ENCODE measurements around the gene CASP8.

The CASP8 gene

GRCh38 chr2:201260302-201260800, at the start of gene CASP8:
CASP8 (plus strand) TSS chr2:201260536; CDS start chr2:201266487, 5,951 bp downstream.
- H3K4me3 Mint-ChIP-seq = peak within 1 kb of the TSS; percentile 99
- ATAC-seq = peak; percentile 60
- no peaks in the 10 kb centered on the region for H3K27me3 Mint-ChIP-seq
- H3K27ac Mint-ChIP-seq = peak within 1 kb of the TSS; percentile 99
- H3K9me3 Mint-ChIP-seq = no peaks in the 10 kb centered on the region
- H3K4me1 Mint-ChIP-seq = peaks cover 86% of the 10 kb centered on the region
- peaks cover 6% of the 10 kb centered on the region for H3K36me3 Mint-ChIP-seq (ENCODE audit: low read depth)
- DNase-seq = peak; percentile 53

DNA sequence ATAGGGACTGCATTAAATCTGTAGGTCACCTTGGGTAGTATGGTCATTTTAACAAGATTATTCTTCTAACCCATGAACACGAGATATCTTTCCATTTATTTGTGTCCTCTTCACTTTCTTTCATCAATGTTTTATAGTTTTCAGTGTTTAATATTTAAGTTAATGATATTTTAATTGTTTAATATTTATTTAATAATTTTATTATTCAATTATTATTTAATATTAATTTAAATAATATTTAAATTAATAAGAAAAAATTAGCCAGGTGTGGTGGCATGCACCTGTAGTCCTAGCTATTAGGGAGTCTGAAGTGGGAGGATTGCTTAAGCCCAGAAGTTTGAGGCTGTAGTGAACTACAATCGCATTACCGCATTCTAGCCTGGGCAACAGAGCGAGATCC, 44.4 kb upstream of the CASP8 start:
- ATAC-seq = no peak
- Mint-ChIP-seq H3K36me3 (ENCODE audit: low read depth) (peaks cover 13% of the 10 kb centered on the region), H3K27me3 (no peaks in the 10 kb centered on the region), H3K4me3 (no peak overlapping the region), H3K27ac (no peak overlapping the region), H3K4me1 (peaks cover 35% of the 10 kb centered on the region), H3K9me3 (no peaks in the 10 kb centered on the region)
- no peak for DNase-seq

DNA sequence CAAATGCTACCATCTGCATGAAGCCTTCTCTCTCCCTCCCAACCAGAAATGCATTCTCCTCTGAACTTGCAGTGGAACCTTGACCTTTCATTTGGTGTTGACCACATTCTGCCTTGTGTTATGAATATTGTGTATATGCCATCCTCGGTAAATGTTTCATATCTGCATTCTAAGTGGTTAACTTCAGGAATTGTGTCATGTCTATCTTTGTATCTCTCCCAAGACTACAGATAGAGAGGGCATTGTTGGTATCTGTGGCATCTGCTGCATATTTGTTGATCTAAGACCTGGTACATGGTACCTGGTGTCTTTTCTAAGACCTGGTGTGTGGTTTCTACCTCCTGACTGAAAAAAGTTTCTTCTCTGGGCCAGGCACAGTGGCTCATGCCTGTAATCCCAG, 43.4 kb upstream of the CASP8 start:
- H3K27ac Mint-ChIP-seq = no peak overlapping the region
- DNase-seq (no peak), ATAC-seq (peak; percentile 48)
- H3K36me3 Mint-ChIP-seq (ENCODE audit: low read depth) = peaks cover 11% of the 10 kb centered on the region
- H3K4me3 Mint-ChIP-seq = no peak overlapping the region
- no peaks in the 10 kb centered on the region for H3K9me3 Mint-ChIP-seq
- peaks cover 42% of the 10 kb centered on the region for H3K4me1 Mint-ChIP-seq
- no peaks in the 10 kb centered on the region for H3K27me3 Mint-ChIP-seq

DNA sequence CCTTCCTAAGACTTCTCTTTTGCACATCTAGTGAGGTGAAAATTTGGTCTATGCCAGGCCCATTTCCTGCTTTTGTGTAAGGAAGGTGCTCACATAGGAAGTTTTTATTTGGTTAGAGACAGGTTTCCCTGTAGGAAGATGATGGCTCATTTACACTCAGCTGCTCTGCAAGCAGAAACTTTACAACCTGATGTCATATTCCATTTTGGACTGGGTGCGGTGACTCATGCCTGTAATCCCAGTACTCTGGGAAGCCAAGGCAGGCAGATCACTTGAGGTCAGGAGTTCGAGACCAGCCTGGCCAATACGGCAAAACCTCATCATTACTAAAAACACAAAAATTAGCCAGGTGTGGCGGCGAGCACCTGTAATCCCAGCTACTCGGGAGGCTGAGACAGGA, 41.6 kb upstream of the CASP8 start:
- DNase-seq (no peak), ATAC-seq (no peak)
- H3K27me3 Mint-ChIP-seq = no peaks in the 10 kb centered on the region
- no peaks in the 10 kb centered on the region for H3K9me3 Mint-ChIP-seq
- H3K27ac Mint-ChIP-seq = peak overlapping the region; percentile 16
- H3K4me3 Mint-ChIP-seq = no peak overlapping the region
- peaks cover 54% of the 10 kb centered on the region for H3K4me1 Mint-ChIP-seq
- H3K36me3 Mint-ChIP-seq (ENCODE audit: low read depth) = peaks cover 11% of the 10 kb centered on the region

DNA sequence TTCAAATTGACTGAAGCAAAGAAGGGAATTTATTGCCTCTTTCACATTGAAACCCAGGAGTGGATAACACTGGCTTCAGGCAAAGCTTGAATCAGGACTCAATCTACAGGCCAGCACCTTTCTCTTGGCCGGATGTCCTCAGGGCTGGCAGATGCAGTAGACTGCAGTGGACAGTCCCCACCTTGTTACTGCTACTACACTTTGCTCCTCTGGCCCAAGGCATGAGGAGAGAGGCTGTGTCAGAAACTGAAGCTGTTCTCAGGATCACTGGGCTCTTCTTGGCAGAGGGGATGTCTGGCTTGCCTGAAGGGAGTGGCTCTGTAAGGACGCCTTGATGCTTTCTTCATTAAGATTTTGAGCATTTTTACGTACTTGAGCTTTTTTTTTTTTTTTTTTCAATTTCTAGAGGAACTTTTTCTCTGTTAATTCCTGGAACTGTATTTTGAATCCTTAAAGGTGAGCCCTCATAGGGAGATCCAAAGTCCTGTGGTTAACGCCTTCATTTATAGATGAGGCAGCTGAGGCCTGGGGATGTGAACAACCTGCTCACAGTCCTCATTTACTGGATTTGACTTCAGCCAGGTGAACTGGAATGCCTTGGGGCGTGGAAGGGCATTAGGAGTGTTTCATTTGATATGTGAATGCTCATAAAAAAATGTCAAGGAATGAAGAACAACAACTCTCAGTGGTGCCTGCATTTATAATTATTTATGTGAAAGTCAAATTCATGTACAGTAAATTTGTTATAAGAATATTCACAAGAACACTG, 40.8 kb upstream of the CASP8 start:
- H3K27ac Mint-ChIP-seq = peak overlapping the region; percentile 50
- H3K36me3 Mint-ChIP-seq (ENCODE audit: low read depth) = peaks cover 11% of the 10 kb centered on the region
- peaks cover 55% of the 10 kb centered on the region for H3K4me1 Mint-ChIP-seq
- H3K9me3 Mint-ChIP-seq = no peaks in the 10 kb centered on the region
- no peak overlapping the region for H3K4me3 Mint-ChIP-seq
- no peaks in the 10 kb centered on the region for H3K27me3 Mint-ChIP-seq
- no peak for ATAC-seq
- no peak for DNase-seq

DNA sequence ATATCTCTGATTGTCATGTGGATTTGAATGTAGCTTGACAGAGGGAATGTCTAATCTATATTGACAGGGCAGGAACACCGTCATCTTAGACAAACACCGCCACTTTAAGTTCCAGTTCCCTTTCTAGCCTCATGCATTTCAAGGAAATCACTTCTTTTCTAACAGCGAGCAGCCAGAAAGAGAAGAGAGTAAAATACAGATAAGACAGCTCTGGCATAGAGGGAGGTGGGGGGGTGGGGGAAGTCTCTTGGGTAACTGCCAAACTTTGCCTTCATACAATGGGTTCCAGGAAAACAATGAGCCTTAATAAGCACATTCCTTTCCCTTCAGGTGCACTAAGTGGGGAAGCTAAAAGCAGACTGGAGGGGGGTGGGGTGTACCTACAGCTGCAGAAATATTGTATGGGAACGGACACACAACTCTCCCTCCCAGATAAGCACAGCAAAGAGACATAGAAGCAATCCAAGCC, 40.2 kb upstream of the CASP8 start:
- Mint-ChIP-seq H3K4me3 (no peak overlapping the region), H3K36me3 (ENCODE audit: low read depth) (peaks cover 11% of the 10 kb centered on the region), H3K4me1 (peaks cover 58% of the 10 kb centered on the region), H3K27ac (peak overlapping the region; percentile 59), H3K9me3 (no peaks in the 10 kb centered on the region), H3K27me3 (no peaks in the 10 kb centered on the region)
- no peak for ATAC-seq
- DNase-seq = no peak

DNA sequence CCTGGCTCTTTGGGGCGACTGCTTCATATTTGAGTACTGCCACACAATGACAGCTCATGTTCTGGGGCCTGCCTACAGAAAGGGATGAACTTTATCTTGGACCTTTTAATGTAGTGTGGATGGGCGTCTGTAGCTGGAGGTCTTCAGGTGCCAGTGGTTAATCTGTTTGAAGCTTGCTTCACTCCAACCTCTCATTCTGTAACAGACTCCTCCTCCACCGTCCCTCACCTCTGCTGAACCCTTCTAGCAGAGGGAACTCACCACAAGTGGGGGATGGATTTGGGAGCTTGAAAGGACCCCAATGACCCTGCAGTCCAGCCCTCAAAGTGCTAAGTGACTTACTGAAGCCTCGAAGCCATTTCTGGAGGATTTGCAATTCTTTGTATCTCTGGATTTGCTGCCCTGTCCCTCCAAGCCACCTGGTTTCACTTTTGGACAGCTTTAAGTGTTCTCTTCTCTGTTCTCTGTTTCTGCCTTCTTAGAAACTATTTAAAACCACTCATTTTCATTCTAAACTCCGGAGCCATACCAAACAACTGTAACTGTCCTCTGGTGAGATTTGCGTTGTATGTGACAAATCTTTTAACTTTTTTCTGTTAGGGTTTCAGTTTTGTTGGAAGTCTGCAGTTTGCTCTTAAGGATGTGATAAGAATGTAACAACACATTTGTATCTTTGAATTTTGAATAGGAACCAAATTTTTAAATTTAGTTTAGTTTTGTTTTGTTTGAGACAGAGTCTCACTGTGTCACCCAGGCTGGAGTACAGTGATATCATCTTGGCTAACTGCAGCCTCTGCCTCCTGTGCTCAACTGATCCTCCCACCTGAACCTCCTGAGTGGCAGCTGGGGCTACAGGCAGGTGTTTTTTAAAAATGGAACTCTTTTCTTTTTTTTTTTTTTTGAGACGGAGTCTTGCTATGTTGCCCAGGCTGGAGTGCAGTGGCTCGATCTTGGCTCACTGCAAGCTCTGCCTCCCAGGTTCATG, 37.0 kb upstream of the CASP8 start:
- Mint-ChIP-seq H3K4me3 (no peak overlapping the region), H3K9me3 (no peaks in the 10 kb centered on the region), H3K36me3 (ENCODE audit: low read depth) (peaks cover 4% of the 10 kb centered on the region), H3K27me3 (no peaks in the 10 kb centered on the region), H3K4me1 (peaks cover 53% of the 10 kb centered on the region), H3K27ac (no peak overlapping the region)
- DNase-seq (no peak), ATAC-seq (no peak)

DNA sequence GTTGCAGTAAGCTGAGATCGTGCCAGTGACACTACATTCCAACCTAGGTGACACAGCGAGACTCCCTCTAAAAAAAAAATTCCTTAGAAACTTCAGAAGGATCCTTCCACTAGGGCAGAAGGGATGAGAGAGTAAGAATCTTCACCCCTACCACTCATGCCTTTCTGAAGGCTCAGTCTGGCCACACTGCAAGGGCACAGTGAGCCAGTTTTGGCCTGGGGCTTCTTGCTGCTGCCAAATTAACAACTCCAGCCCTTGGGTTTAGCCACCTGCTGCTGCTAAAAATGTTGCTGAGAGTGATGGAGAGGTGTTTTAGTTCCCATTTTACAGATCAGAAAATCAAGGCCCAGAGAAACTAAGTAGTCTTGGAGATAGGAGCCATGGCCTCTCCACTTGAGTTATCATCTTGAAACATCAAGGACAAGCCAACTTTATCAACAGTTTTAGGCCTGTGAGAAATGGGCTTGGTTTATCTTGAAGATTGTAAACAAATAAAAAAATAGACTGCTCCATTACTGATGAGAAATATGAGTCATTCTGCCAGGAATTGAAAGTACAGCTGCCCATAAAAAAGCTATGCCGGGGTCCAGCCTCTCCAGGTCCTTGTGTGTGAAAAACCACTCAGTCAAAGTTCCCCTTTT, 31.9 kb upstream of the CASP8 start:
- no peak for DNase-seq

GRCh38 chr2:201228912-201229290, 31.4 kb upstream of the CASP8 start:
- ATAC-seq = no peak
- Mint-ChIP-seq H3K27me3 (no peaks in the 10 kb centered on the region), H3K4me3 (no peak overlapping the region), H3K27ac (peak overlapping the region; percentile 71), H3K4me1 (peaks cover 52% of the 10 kb centered on the region), H3K9me3 (no peaks in the 10 kb centered on the region), H3K36me3 (ENCODE audit: low read depth) (no peaks in the 10 kb centered on the region)
- DNase-seq = no peak

More for the DNA sequence above, 31.9 kb upstream of the CASP8 start:
- Mint-ChIP-seq H3K36me3 (ENCODE audit: low read depth) (no peaks in the 10 kb centered on the region), H3K27me3 (no peaks in the 10 kb centered on the region), H3K4me3 (no peak overlapping the region), H3K4me1 (peaks cover 56% of the 10 kb centered on the region), H3K9me3 (no peaks in the 10 kb centered on the region), H3K27ac (peak overlapping the region; percentile 71)
- no peak for ATAC-seq

GRCh38 chr2:201231781-201232466, 28.4 kb upstream of the CASP8 start:
- no peaks in the 10 kb centered on the region for H3K27me3 Mint-ChIP-seq
- peak; percentile 93 for DNase-seq

GRCh38 chr2:201232467-201232815, 27.9 kb upstream of the CASP8 start:
- ATAC-seq (no peak), DNase-seq (no peak)
- no peaks in the 10 kb centered on the region for H3K9me3 Mint-ChIP-seq
- no peaks in the 10 kb centered on the region for H3K27me3 Mint-ChIP-seq
- H3K36me3 Mint-ChIP-seq (ENCODE audit: low read depth) = peaks cover 12% of the 10 kb centered on the region
- H3K4me3 Mint-ChIP-seq = peak overlapping the region; percentile 98
- H3K4me1 Mint-ChIP-seq = peaks cover 59% of the 10 kb centered on the region
- peak overlapping the region; percentile 95 for H3K27ac Mint-ChIP-seq

More at GRCh38 chr2:201231781-201232466, 28.4 kb upstream of the CASP8 start:
- Mint-ChIP-seq H3K4me1 (peaks cover 58% of the 10 kb centered on the region), H3K4me3 (peak overlapping the region; percentile 98), H3K9me3 (no peaks in the 10 kb centered on the region), H3K27ac (peak overlapping the region; percentile 95), H3K36me3 (ENCODE audit: low read depth) (peaks cover 7% of the 10 kb centered on the region)
- peak; percentile 50 for ATAC-seq

- Mint-ChIP-seq H3K4me1 (peaks cover 59% of the 10 kb centered on the region), H3K9me3 (no peaks in the 10 kb centered on the region), H3K36me3 (ENCODE audit: low read depth) (peaks cover 18% of the 10 kb centered on the region), H3K4me3 (peak overlapping the region; percentile 98), H3K27ac (peak overlapping the region; percentile 95), H3K27me3 (no peaks in the 10 kb centered on the region)
- ATAC-seq (peak; percentile 96), DNase-seq (peak; percentile 86)
These were observed 27.0 kb upstream of the CASP8 start for GRCh38 chr2:201233192-201233811.

DNA sequence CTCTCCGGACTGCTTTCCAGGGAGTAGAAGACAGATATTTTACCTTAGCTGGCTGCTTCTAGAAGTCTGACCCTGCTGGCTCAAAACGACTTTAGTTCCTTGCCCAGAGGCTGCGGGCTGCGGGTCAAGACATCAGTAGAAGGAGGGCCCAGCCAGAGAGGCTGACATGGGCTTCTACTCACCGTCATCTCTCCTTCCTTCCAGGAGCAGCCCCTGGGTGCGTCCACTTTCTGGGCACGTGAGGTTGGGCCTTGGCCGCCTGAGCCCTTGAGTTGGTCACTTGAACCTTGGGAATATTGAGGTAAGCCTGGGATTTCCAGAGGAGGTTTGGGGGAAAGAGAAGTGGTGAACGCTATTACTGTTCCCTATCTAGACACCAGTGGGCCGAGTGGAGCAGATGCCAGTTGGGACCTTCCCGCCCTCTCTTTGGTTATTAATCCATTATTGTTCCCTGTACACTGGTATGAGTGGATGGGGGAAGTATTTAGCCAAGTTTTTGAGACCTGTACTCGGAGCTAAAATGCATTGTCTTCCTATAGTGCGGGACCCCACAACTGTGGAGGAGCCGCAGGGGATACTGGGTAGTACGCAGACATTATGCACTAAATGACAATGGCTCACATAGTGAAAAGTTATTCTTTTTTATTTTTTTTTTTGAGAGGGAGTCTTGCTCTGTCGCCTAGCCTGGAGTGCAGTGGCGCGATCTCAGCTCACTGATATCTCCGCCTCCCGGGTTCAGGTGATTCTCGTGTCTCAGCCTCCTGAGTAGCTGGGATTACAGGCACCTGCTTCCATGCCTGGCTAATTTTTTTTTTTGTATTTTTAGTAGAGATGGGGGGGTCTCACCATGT, 26.3 kb upstream of the CASP8 start:
- Mint-ChIP-seq H3K27ac (peak overlapping the region; percentile 95), H3K4me1 (peaks cover 52% of the 10 kb centered on the region), H3K4me3 (peak overlapping the region; percentile 98), H3K36me3 (ENCODE audit: low read depth) (peaks cover 18% of the 10 kb centered on the region), H3K27me3 (no peaks in the 10 kb centered on the region), H3K9me3 (no peaks in the 10 kb centered on the region)
- peak; percentile 27 for DNase-seq
- peak; percentile 16 for ATAC-seq

All from activated naive CD8-positive, alpha-beta T cell treated with anti-CD3 and anti-CD28 coated beads, Interleukin-2, amount 50 U/mL, for 24 hours (primary cell).